Measurements from ENCODE around the gene CAMK1G. TPM values are rescaled to one million over a fixed set of nuclear protein-coding genes. Genes with fewer than 3 reads are reported as not detected.

The CAMK1G gene
- total and polyA plus RNA-seq, 2 of the 4 experiments (the other 2 are of a cell fraction) = 0.72 to 1.8 TPM

DNA sequence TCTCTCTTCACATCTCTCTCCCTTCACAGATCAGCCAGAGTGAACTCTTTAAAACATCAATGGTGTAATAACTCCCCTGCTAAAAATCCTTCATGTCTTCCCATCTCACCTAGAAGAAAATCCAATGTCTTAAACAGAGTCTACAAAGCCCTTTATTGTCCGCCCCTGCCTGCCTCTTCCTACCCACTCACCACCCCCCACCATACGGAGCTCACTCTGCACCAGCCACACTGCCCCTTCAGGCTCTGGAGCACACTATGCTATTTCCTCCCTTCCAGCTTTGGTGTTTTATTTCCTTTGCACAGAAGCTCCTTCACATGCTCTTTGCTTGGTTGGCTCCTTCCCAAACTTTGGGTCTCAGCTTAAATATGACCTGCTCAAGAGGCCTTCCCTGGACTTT is 10.2 kb downstream of the CAMK1G start:
- no peak overlapping the region for H2BK120ac ChIP-seq (ENCODE audit: low read depth, low read length)
- no peak overlapping the region for H3K4me2 ChIP-seq (ENCODE audit: low read depth, low read length)
- H4K8ac ChIP-seq (ENCODE audit: low read depth in 2 of 2, low read length in 2 of 2) = no peak overlapping the region
- no peak overlapping the region for H4K91ac ChIP-seq (ENCODE audit: insufficient read depth, low read depth, low read length)
- no peak overlapping the region for H3K9ac ChIP-seq (ENCODE audit: low read depth, low read length)
- dilution Hi-C loops (cut with HindIII; ENCODE audit: low sequenced_read_pairs, unreplicated experiment) = no loop called here
- no CpG with 5 or more reads among the region's 2 CpGs for WGBS, 2 experiments (ENCODE audit: extremely low coverage in 2 of 2, insufficient read length in 1 of 2)
- no peak overlapping the region for H3K4me3 ChIP-seq (ENCODE audit: insufficient read depth, low read depth, low read length)
- no peak overlapping the region for H2AK5ac ChIP-seq (ENCODE audit: low read depth, low read length)
- in situ Hi-C loops (cut with MboI; ENCODE audit: low sequenced_read_pairs) = no loop called here
- no peaks in the 10 kb centered on the region for H4K20me1 ChIP-seq (ENCODE audit: insufficient read depth, low read length)
- DNase-seq (no peak), ATAC-seq (ENCODE audit: low read depth) (no peak)
- TF ChIP-seq RCOR1 (IDR thresholded peaks at IDR 0.05; ENCODE audit: insufficient replicate concordance, low read length) (no peak), POLR2A (IDR thresholded peaks at IDR 0.05; ENCODE audit: low read depth, low read length) (no peak), CEBPB (IDR thresholded peaks at IDR 0.05; ENCODE audit: low read depth, low read length) (no peak), NFE2L2 (IDR thresholded peaks at IDR 0.05; ENCODE audit: low read depth, low read length) (no peak), SMC3 (IDR thresholded peaks at IDR 0.05; ENCODE audit: low read depth, low read length) (no peak), MAZ (IDR thresholded peaks at IDR 0.05; ENCODE audit: borderline replicate concordance, low read depth, low read length) (no peak), RFX5 (IDR thresholded peaks at IDR 0.05; ENCODE audit: low read depth, low read length) (no peak), FOS (IDR thresholded peaks at IDR 0.05; ENCODE audit: low read depth, low read length) (no peak), MAFK (IDR thresholded peaks at IDR 0.05; ENCODE audit: low read depth, low read length) (no peak), RAD21 (IDR thresholded peaks at IDR 0.05; ENCODE audit: low read length) (no peak), BHLHE40 (IDR thresholded peaks at IDR 0.05; ENCODE audit: low read depth, low read length) (no peak), CHD1 (IDR thresholded peaks at IDR 0.05; ENCODE audit: low read depth, low read length) (no peak), MXI1 (IDR thresholded peaks at IDR 0.05; ENCODE audit: borderline replicate concordance, low read depth, low read length) (no peak)
- TF ChIP-seq, protein P1, sequence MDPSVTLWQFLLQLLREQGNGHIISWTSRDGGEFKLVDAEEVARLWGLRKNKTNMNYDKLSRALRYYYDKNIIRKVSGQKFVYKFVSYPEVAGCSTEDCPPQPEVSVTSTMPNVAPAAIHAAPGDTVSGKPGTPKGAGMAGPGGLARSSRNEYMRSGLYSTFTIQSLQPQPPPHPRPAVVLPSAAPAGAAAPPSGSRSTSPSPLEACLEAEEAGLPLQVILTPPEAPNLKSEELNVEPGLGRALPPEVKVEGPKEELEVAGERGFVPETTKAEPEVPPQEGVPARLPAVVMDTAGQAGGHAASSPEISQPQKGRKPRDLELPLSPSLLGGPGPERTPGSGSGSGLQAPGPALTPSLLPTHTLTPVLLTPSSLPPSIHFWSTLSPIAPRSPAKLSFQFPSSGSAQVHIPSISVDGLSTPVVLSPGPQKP (IDR thresholded peaks at IDR 0.05; ENCODE audit: borderline replicate concordance, low read depth, low read length) = no peak
- TF ChIP-seq, protein P2, sequence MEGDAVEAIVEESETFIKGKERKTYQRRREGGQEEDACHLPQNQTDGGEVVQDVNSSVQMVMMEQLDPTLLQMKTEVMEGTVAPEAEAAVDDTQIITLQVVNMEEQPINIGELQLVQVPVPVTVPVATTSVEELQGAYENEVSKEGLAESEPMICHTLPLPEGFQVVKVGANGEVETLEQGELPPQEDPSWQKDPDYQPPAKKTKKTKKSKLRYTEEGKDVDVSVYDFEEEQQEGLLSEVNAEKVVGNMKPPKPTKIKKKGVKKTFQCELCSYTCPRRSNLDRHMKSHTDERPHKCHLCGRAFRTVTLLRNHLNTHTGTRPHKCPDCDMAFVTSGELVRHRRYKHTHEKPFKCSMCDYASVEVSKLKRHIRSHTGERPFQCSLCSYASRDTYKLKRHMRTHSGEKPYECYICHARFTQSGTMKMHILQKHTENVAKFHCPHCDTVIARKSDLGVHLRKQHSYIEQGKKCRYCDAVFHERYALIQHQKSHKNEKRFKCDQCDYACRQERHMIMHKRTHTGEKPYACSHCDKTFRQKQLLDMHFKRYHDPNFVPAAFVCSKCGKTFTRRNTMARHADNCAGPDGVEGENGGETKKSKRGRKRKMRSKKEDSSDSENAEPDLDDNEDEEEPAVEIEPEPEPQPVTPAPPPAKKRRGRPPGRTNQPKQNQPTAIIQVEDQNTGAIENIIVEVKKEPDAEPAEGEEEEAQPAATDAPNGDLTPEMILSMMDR (conservative IDR thresholded peaks at IDR 0.05; ENCODE audit: low read depth, low read length) = no peak
- TF ChIP-seq, protein P3, sequence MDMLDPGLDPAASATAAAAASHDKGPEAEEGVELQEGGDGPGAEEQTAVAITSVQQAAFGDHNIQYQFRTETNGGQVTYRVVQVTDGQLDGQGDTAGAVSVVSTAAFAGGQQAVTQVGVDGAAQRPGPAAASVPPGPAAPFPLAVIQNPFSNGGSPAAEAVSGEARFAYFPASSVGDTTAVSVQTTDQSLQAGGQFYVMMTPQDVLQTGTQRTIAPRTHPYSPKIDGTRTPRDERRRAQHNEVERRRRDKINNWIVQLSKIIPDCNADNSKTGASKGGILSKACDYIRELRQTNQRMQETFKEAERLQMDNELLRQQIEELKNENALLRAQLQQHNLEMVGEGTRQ (IDR thresholded peaks at IDR 0.05; ENCODE audit: low read depth, low read length) = no peak
- ChIA-PET POLR2A (ENCODE audit: unreplicated experiment) (no interaction called here), CTCF (no interaction called here)
- no peak overlapping the region for H2AFZ ChIP-seq (replicated peaks; ENCODE audit: low read length, poor library complexity)
- no peak overlapping the region for H3K56ac ChIP-seq (ENCODE audit: extremely low read depth, insufficient read depth, low read length)
- H3K27ac ChIP-seq (ENCODE audit: insufficient read depth, low read length) = no peak overlapping the region
- no peak overlapping the region for H2BK20ac ChIP-seq (ENCODE audit: low read depth, low read length)
- H2BK15ac ChIP-seq (ENCODE audit: low read depth, low read length) = no peak overlapping the region
- BruUV-seq (replicated peaks) = no TSS peak
- no peak overlapping the region for H4K5ac ChIP-seq (ENCODE audit: low read depth, low read length)
- H2BK5ac ChIP-seq (ENCODE audit: low read depth, low read length, poor library complexity, severe bottlenecking) = no peak overlapping the region
- H2AK9ac ChIP-seq (replicated peaks; ENCODE audit: low read depth, low read length, poor library complexity) = no peak overlapping the region
- no peaks in the 10 kb centered on the region; the same call in 1 of the 2 replicates for H3K9me1 ChIP-seq (ENCODE audit: insufficient read depth, low read length)
- no peak overlapping the region for H3K18ac ChIP-seq (ENCODE audit: low read depth, low read length)
- H3K4ac ChIP-seq (ENCODE audit: low read depth, low read length) = no peak overlapping the region
- no peaks in the 10 kb centered on the region for H3K36me3 ChIP-seq (ENCODE audit: control insufficient read depth, insufficient read depth, low read length)
- H3K14ac ChIP-seq (replicated peaks; ENCODE audit: low read depth, low read length) = no peak overlapping the region
- no peaks in the 10 kb centered on the region for H3K9me3 ChIP-seq (ENCODE audit: control insufficient read depth, insufficient read depth, low read length)
- no peaks in the 10 kb centered on the region for H3K27me3 ChIP-seq (ENCODE audit: control insufficient read depth, insufficient read depth, low read length)
- H3K79me1 ChIP-seq (ENCODE audit: low read depth in 1 of 2, low read length in 2 of 2) = no peaks in the 10 kb centered on the region
- H3K4me1 ChIP-seq (ENCODE audit: control insufficient read depth, insufficient read depth, low read length) = peaks cover 3% of the 10 kb centered on the region; the same call in 1 of the 2 replicates
- H3K23ac ChIP-seq (ENCODE audit: low read depth, low read length) = no peak overlapping the region
- intact Hi-C loops (cut with micrococcal nuclease) = no loop called here

Data from IMR-90 (cell line).